A549 treated with GW870086 at 1 μM for 4 hours (cell line): ENCODE measurements around the gene LILRB1. TPM values are rescaled to one million over a fixed set of nuclear protein-coding genes. Genes with fewer than 3 reads are reported as not detected.

Experiments used
- total RNA-seq: library from RNA; stranded (reverse); fragments of 200-300 nt; extraction: Qiagen RNA extraction; gene quantifications from 5 replicates; pipeline ENCODE4 v1.2.3, GENCODE V29; 2022; ENCODE audit warnings: low read depth

LILRB1 gene
- not detected in 5 replicates for total RNA-seq

GRCh38 chr19:54630262-54630661 is at the start of gene LILRB1:
Gene LILRB1, plus strand, starts transcription at chr19:54630484. Its CDS starts 590 bp downstream, at chr19:54631074.

GRCh38 chr19:54593445-54593844 is 36.8 kb upstream of the LILRB1 start, which contains the start of gene LILRA1:
Gene LILRA1, plus strand, starts transcription at chr19:54593632. Its CDS starts 613 bp downstream, at chr19:54594245.

GRCh38 chr19:54662730-54663129 is 32.4 kb downstream of the LILRB1 start, which contains the start of gene LILRB4:
Gene LILRB4, plus strand, starts transcription at chr19:54662985. Its CDS starts 49 bp downstream, at chr19:54663034.

Other genes with a start within 250 kb of the LILRB1 start
- 0.21 to 0.30 TPM (median 0.25 TPM) in 4 of 5 replicates, not detected in the other for gene TTYH1, start 215.0 kb upstream of the LILRB1 start, total RNA-seq
- gene LENG8, start 181.3 kb upstream of the LILRB1 start, total RNA-seq = 78.1 to 131 TPM (median 107 TPM) in 5 replicates
- gene LENG9, start 166.7 kb upstream of the LILRB1 start, total RNA-seq = 4.8 to 6.6 TPM (median 6.4 TPM) in 5 replicates
- 0.17 to 0.36 TPM in 2 of 5 replicates, not detected in the others for gene CDC42EP5, start 157.2 kb upstream of the LILRB1 start, total RNA-seq
- not detected in 5 replicates for gene LAIR2, start 127.7 kb upstream of the LILRB1 start, total RNA-seq
- gene LILRA2, start 56.7 kb upstream of the LILRB1 start, total RNA-seq = not detected in 5 replicates
- gene LILRA1, start 36.9 kb upstream of the LILRB1 start, total RNA-seq = not detected in 5 replicates
- not detected in 5 replicates for gene LILRB4, start 32.5 kb downstream of the LILRB1 start, total RNA-seq
- gene KIR3DL3, start 94.0 kb downstream of the LILRB1 start, total RNA-seq = not detected in 5 replicates
- not detected in 5 replicates for gene KIR2DL3, start 108.0 kb downstream of the LILRB1 start, total RNA-seq
- not detected in 5 replicates for gene KIR2DL1, start 139.3 kb downstream of the LILRB1 start, total RNA-seq
- not detected in 5 replicates for gene KIR2DL4, start 173.1 kb downstream of the LILRB1 start, total RNA-seq
- not detected in 5 replicates for gene KIR3DL1, start 186.0 kb downstream of the LILRB1 start, total RNA-seq
- not detected in 5 replicates for gene KIR2DS4, start 202.2 kb downstream of the LILRB1 start, total RNA-seq
- gene KIR3DL2, start 220.0 kb downstream of the LILRB1 start, total RNA-seq = not detected in 5 replicates
- not detected in 5 replicates for gene FCAR, start 243.8 kb downstream of the LILRB1 start, total RNA-seq